IPS-NIHi11 (cell line): ENCODE measurements around the gene ATP8B1.
"Not testable (repeated sequence)": the region's sequence is repeated elsewhere in the genome, so short reads cannot be mapped to it uniquely, and the experiment has no call there.

Experiments used
- DNase-seq: peaks from one replicate; pipeline ENCODE4 v3.0.0; 2012; ENCODE audit warnings: mixed read lengths, low spot score

The ATP8B1 gene

GRCh38 chr18:57719211-57719935 lies 83.7 kb downstream of the ATP8B1 start:
- not testable (repeated sequence) for DNase-seq

GRCh38 chr18:57716549-57716948 lies 86.6 kb downstream of the ATP8B1 start:
- no peak for DNase-seq

GRCh38 chr18:57715671-57716070 lies 87.4 kb downstream of the ATP8B1 start:
- DNase-seq: no peak

GRCh38 chr18:57715073-57715472 lies 88.0 kb downstream of the ATP8B1 start:
- DNase-seq: no peak

GRCh38 chr18:57710226-57710625 lies 92.9 kb downstream of the ATP8B1 start:
- DNase-seq: no peak

- DNase-seq: no peak
Observed at GRCh38 chr18:57709335-57709734, 93.8 kb downstream of the ATP8B1 start.

- no peak for DNase-seq
Observed at GRCh38 chr18:57708288-57708687, 94.8 kb downstream of the ATP8B1 start.

- DNase-seq: no peak
Observed at GRCh38 chr18:57705832-57706595, 97.1 kb downstream of the ATP8B1 start.

- no peak for DNase-seq
Observed at GRCh38 chr18:57705011-57705410, 98.1 kb downstream of the ATP8B1 start.

GRCh38 chr18:57698571-57699276 lies 104.4 kb downstream of the ATP8B1 start:
- no peak for DNase-seq

- no peak for DNase-seq
Observed at GRCh38 chr18:57697426-57697825, 105.7 kb downstream of the ATP8B1 start.

GRCh38 chr18:57696271-57696670 lies 106.8 kb downstream of the ATP8B1 start:
- DNase-seq: no peak

- DNase-seq: no peak
Observed at GRCh38 chr18:57691363-57691762, 111.8 kb downstream of the ATP8B1 start.

- peak; percentile 23 for DNase-seq
Observed at GRCh38 chr18:57687970-57688369, 115.1 kb downstream of the ATP8B1 start.

- no peak for DNase-seq
Observed at GRCh38 chr18:57683470-57683869, 119.6 kb downstream of the ATP8B1 start.

- DNase-seq: no peak
Observed at GRCh38 chr18:57677262-57678211, 125.6 kb downstream of the ATP8B1 start.

- DNase-seq: no peak
Observed at GRCh38 chr18:57674891-57675290, 128.2 kb downstream of the ATP8B1 start.

GRCh38 chr18:57670046-57670445 lies 133.1 kb downstream of the ATP8B1 start:
- DNase-seq: no peak

- DNase-seq: no peak
Observed at GRCh38 chr18:57668021-57668420, 135.1 kb downstream of the ATP8B1 start.

GRCh38 chr18:57666818-57667497 lies 136.2 kb downstream of the ATP8B1 start:
- no peak for DNase-seq

- DNase-seq: no peak
Observed at GRCh38 chr18:57664568-57665165, 138.4 kb downstream of the ATP8B1 start.
